Vagina (tissue), 2 donors: ENCODE data around the gene VPS35L. TPM values are rescaled to one million over a fixed set of nuclear protein-coding genes. Genes with fewer than 3 reads are reported as not detected.
A peak's percentile ranks its signal among the peaks of the same experiment; 100 is the strongest.
"Not testable (repeated sequence)": the region's sequence is repeated elsewhere in the genome, so short reads cannot be mapped to it uniquely, and the experiment has no call there.

Experiments used
- DNase-seq, 2 donors: peaks; one replicate each; pipeline ENCODE4 v3.0.0-alpha.2; 2017; ENCODE audit errors: extremely low spot score in 2 of 2
- H3K27ac ChIP-seq: fragments of 200-600 bp; sonication (generic); one replicate; pipeline ENCODE4 v1.5.1; 2019
- H3K27me3 ChIP-seq: fragments of 200-600 bp; sonication (generic); one replicate; pipeline ENCODE4 v1.5.1; 2019
- H3K36me3 ChIP-seq, 2 donors: fragments of 200-600 bp; sonication (generic); one replicate each; pipeline ENCODE4 v1.5.1; 2017 to 2019
- H3K4me1 ChIP-seq: fragments of 200-600 bp; sonication (generic); one replicate; pipeline ENCODE4 v1.5.1; 2019
- H3K4me3 ChIP-seq, 2 donors: fragments of 200-600 bp; sonication (generic); 1 replicate in 1 of 2; 2 replicates in 1 of 2; pipeline ENCODE4 v1.5.1; 2016 to 2019
- H3K9me3 ChIP-seq: fragments of 200-600 bp; sonication (generic); one replicate; pipeline ENCODE4 v1.5.1; 2019
- CTCF ChIP-seq, 3 experiments: fragments of 450-650 bp in 2 of 3; fragments of 200-600 bp in 1 of 3; sonication (generic) in 1 of 3; IDR thresholded peaks; one replicate each; pipeline ENCODE4 v1.5.1; 2017 to 2019; ENCODE audit warnings: antibody characterized with exemption in 3 of 3, mild to moderate bottlenecking in 2 of 3, moderate library complexity in 2 of 3
- POLR2A ChIP-seq, 2 donors: fragments of 450-650 bp; IDR thresholded peaks; one replicate each; pipeline ENCODE4 v1.6.1; 2017; ENCODE audit warnings: antibody characterized with exemption in 2 of 2, mild to moderate bottlenecking in 2 of 2, moderate library complexity in 2 of 2
- POLR2AphosphoS5 ChIP-seq, 2 donors: sonication (generic); formaldehyde crosslinking; IDR thresholded peaks; one replicate each; pipeline ENCODE4 v1.9.0; 2017; ENCODE audit warnings: antibody characterized with exemption in 2 of 2, mild to moderate bottlenecking in 2 of 2, low read depth in 1 of 2; ENCODE audit not compliant: insufficient read depth in 1 of 2
- intact Hi-C: fragments of 100-400 bp; cut with DNase I; formaldehyde crosslinking; loops from one replicate; pipeline ENCODE4 v1.15.1; 2023
- total RNA-seq: library from RNA; depleted of rRNA; stranded (reverse); fragments of >200 nt; gene quantifications from one replicate; pipeline ENCODE4 v1.2.3, GENCODE V29; 2016

VPS35L gene
- total RNA-seq, 1 donor from 2014 or later: 39.8 TPM

- no peaks in the 10 kb centered on the region for H3K4me1 ChIP-seq
- no peaks in the 10 kb centered on the region for H3K9me3 ChIP-seq
- H3K4me3 ChIP-seq: no peak overlapping the region
- H3K27me3 ChIP-seq: no peaks in the 10 kb centered on the region
- TF ChIP-seq POLR2AphosphoS5 (IDR thresholded peaks at IDR 0.05; ENCODE audit: insufficient read depth in 1 of 2, low read depth in 1 of 2) (no peak), CTCF (IDR thresholded peaks at IDR 0.05) (no peak), POLR2A (IDR thresholded peaks at IDR 0.05) (no peak)
- intact Hi-C loops: no loop called here
- H3K36me3 ChIP-seq: peaks cover 0 to 4% of the 10 kb centered on the region in 2 donors
- no peak for DNase-seq
- H3K27ac ChIP-seq: no peak overlapping the region
Observed at GRCh38 chr16:19662351-19662750, 106.8 kb downstream of the VPS35L start.

- no peaks in the 10 kb centered on the region for H3K9me3 ChIP-seq
- no peak overlapping the region for H3K27ac ChIP-seq
- TF ChIP-seq POLR2AphosphoS5 (IDR thresholded peaks at IDR 0.05; ENCODE audit: insufficient read depth in 1 of 2, low read depth in 1 of 2) (no peak), CTCF (IDR thresholded peaks at IDR 0.05) (no peak), POLR2A (IDR thresholded peaks at IDR 0.05) (no peak)
- H3K4me3 ChIP-seq: no peak overlapping the region
- peaks cover 0 to 13% of the 10 kb centered on the region in 2 donors for H3K36me3 ChIP-seq
- no peaks in the 10 kb centered on the region for H3K27me3 ChIP-seq
- no peaks in the 10 kb centered on the region for H3K4me1 ChIP-seq
- intact Hi-C loops: no loop called here
- no peak for DNase-seq
Observed at GRCh38 chr16:19664166-19664565, 108.7 kb downstream of the VPS35L start.

GRCh38 chr16:19665313-19665712, 109.8 kb downstream of the VPS35L start:
- not testable (repeated sequence) for DNase-seq

GRCh38 chr16:19666477-19666876, 111.0 kb downstream of the VPS35L start:
- intact Hi-C loops: no loop called here
- Histone ChIP-seq H3K9me3 (no peaks in the 10 kb centered on the region), H3K36me3 (peaks cover 0 to 26% of the 10 kb centered on the region in 2 donors), H3K4me1 (no peaks in the 10 kb centered on the region), H3K27ac (no peak overlapping the region), H3K27me3 (no peaks in the 10 kb centered on the region), H3K4me3 (no peak overlapping the region)
- TF ChIP-seq POLR2AphosphoS5 (IDR thresholded peaks at IDR 0.05; ENCODE audit: insufficient read depth in 1 of 2, low read depth in 1 of 2) (peak in 1 of 2 donors; percentile 17), CTCF (IDR thresholded peaks at IDR 0.05) (no peak), POLR2A (IDR thresholded peaks at IDR 0.05) (no peak)
- DNase-seq: no peak

More at GRCh38 chr16:19665313-19665712, 109.8 kb downstream of the VPS35L start:
- H3K9me3 ChIP-seq, intact Hi-C loops, H3K4me1 ChIP-seq, H3K27ac ChIP-seq, H3K27me3 ChIP-seq, H3K4me3 ChIP-seq: not testable (repeated sequence)
- peaks cover 0 to 24% of the 10 kb centered on the region in 2 donors for H3K36me3 ChIP-seq

GRCh38 chr16:19672378-19672777, 116.9 kb downstream of the VPS35L start:
- H3K9me3 ChIP-seq: no peaks in the 10 kb centered on the region
- no peak overlapping the region for H3K27ac ChIP-seq
- no peaks in the 10 kb centered on the region for H3K27me3 ChIP-seq
- H3K4me1 ChIP-seq: no peaks in the 10 kb centered on the region
- no peak for DNase-seq
- peaks cover 0 to 23% of the 10 kb centered on the region in 2 donors for H3K36me3 ChIP-seq
- intact Hi-C loops: no loop called here
- TF ChIP-seq CTCF (IDR thresholded peaks at IDR 0.05) (no peak), POLR2AphosphoS5 (IDR thresholded peaks at IDR 0.05; ENCODE audit: insufficient read depth in 1 of 2, low read depth in 1 of 2) (no peak), POLR2A (IDR thresholded peaks at IDR 0.05) (no peak)
- H3K4me3 ChIP-seq: no peak overlapping the region
